ENCODE data around the gene FNIP1. TPM values are rescaled to one million over a fixed set of nuclear protein-coding genes. Genes with fewer than 3 reads are reported as not detected.

The FNIP1 gene
- total and polyA plus RNA-seq, 9 of the 15 experiments (the other 6 are each of a cell fraction or from before 2014, with no cell fraction given), result 5.0 to 32.8 (median 18.4) TPM

- TF ChIP-seq POLR2AphosphoS5 (IDR thresholded peaks at IDR 0.05; ENCODE audit: control insufficient read depth, insufficient read depth, low read depth, low read length) (peak; percentile 80), ARID4B (CRISPR knock-in tag; IDR thresholded peaks at IDR 0.05) (no peak), SMARCB1 (IDR thresholded peaks at IDR 0.05; ENCODE audit: insufficient read length, low read depth) (no peak), ZMIZ1 (IDR thresholded peaks at IDR 0.05; ENCODE audit: low read depth in 2 of 2, low read length in 2 of 2) (peak in 1 of 2 experiments; percentile 82; a peak in 2 of 4 replicates), ZNF239 (CRISPR knock-in tag; IDR thresholded peaks at IDR 0.05) (no peak), YY1 (IDR thresholded peaks at IDR 0.05; ENCODE audit: borderline replicate concordance in 1 of 3, control insufficient read depth in 1 of 3, extremely low read depth in 1 of 3, insufficient read depth in 3 of 3, insufficient read length in 1 of 3, insufficient replicate concordance in 2 of 3, low read depth in 1 of 3, low read length in 2 of 3) (no peak), ZNF217 (CRISPR knock-in tag; IDR thresholded peaks at IDR 0.05) (no peak), PRPF4 (IDR thresholded peaks at IDR 0.05; ENCODE audit: insufficient read depth, low read depth, low read length, poor library complexity, severe bottlenecking) (no peak), TBL1XR1 (IDR thresholded peaks at IDR 0.05; ENCODE audit: low read length in 2 of 2) (peak in 1 of 2 experiments; percentile 58; a peak in 1 of 4 replicates), ZBTB43 (CRISPR knock-in tag; IDR thresholded peaks at IDR 0.05) (no peak), ARID3A (IDR thresholded peaks at IDR 0.05; ENCODE audit: borderline replicate concordance, low read depth, low read length) (no peak), NR2F6 (CRISPR knock-in tag; IDR thresholded peaks at IDR 0.05) (0 out of 2 replicates have a peak, but pooled peaks have one; percentile 14), DACH1 (IDR thresholded peaks at IDR 0.05; ENCODE audit: partially characterized antibody) (no peak)
Measured at GRCh38 chr5:131640043-131640856, 156.6 kb downstream of the FNIP1 start (continued).

Data from K562 (cell line).